GM12873 (cell line): ENCODE data around the gene ANKRD11.

ENCODE experiments used
- CTCF ChIP-seq: IDR thresholded peaks from 2 replicates; pipeline ENCODE4 v1.5.1; 2012; ENCODE audit warnings: low read depth, mild to moderate bottlenecking, moderate library complexity, low read length, control low read depth; ENCODE audit not compliant: insufficient read depth; ENCODE audit errors: missing control alignments

The ANKRD11 gene

GRCh38 chr16:89315791-89316581 lies 174.4 kb downstream of the ANKRD11 start:
- no peak for TF ChIP-seq CTCF

- no peak for TF ChIP-seq CTCF
These were observed 175.1 kb downstream of the ANKRD11 start for GRCh38 chr16:89315271-89315670.

DNA sequence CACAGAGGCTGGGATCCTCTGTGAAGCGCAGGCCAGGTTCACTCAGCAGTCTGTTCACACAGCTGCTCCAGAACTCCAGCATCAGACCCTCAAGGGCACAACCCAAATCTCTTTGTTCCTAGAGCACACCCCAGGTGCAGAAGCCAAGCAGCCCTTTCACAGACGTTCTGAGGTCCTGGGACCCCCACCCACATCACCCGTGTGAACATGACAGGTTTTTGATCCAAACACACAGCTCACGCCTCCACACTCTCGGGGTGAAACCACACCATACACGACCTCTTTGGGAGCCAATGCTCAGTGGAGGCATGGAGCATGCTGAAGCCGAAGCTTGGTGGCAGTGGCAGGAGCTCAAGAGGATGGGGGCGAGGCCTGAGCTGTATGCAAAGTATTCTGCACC lies 175.5 kb downstream of the ANKRD11 start:
- TF ChIP-seq CTCF = no peak

GRCh38 chr16:89314357-89314756 lies 176.0 kb downstream of the ANKRD11 start:
- TF ChIP-seq CTCF = no peak

- no peak for TF ChIP-seq CTCF
These were observed 176.8 kb downstream of the ANKRD11 start for GRCh38 chr16:89313583-89313982.

DNA sequence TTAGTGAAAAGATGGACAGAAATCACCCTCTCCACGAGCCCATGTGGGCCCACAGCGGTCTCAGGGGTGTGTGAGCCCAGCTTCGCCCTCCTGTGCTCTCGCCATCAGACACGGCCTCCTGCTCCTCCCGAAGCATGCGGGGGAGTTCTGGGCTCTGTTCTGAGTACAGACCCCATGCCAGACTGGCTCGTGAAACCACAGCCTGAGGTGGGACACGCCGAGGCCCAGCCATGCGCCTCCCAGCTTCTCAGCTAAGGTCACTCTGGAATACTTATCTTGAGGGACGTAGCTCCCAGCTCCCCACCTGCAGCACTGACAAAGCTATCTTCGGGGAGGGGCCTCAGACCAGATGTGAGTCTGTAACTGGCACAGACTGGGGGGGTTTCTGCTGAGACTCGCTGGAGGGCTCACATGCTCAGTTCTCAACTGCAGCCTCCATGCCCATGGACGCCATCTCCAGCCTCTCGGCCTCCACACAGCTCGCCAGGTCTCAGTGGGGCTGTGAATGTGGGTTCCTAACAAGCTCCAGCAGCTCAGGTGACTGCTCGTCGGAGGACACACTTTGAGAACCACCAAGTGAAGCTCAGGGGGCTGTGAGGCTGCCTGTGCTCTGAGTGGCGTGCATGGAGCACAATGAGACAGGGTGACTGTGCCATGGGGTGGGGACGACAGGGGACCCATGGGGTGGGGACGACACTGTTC lies 177.6 kb downstream of the ANKRD11 start:
- no peak for TF ChIP-seq CTCF

GRCh38 chr16:89312194-89312593 lies 178.2 kb downstream of the ANKRD11 start:
- no peak for TF ChIP-seq CTCF
